Stimulated activated naive B cell treated with anti-CD40 and anti-IgM and Interleukin-4, amounts not matched to agents 10 μg/mL and 1 μg/mL and 100 μg/mL, for 72 hours (primary cell): ENCODE data around the gene DCK.
A peak's percentile ranks its signal among the peaks of the same experiment; 100 is the strongest.
"Not testable (repeated sequence)": the region's sequence is repeated elsewhere in the genome, so short reads cannot be mapped to it uniquely, and the experiment has no call there.

Source experiments
- ATAC-seq, 2 donors: fragments of 150-1000 bp; cut with Tn5 transposase; replicated peaks; 2 replicates each; pipeline ENCODE4 v1.10.0; 2021; ENCODE audit warnings: moderate library complexity in 1 of 2
- DNase-seq: peaks from one replicate; pipeline ENCODE4 v3.0.0; 2021
- H3K27ac Mint-ChIP-seq: one replicate; pipeline ENCODE4 v1.8.0; 2022; ENCODE audit warnings: mild to moderate bottlenecking, mixed read lengths
- H3K27me3 Mint-ChIP-seq, 2 donors: one replicate each; pipeline ENCODE4 v1.8.0; 2022; ENCODE audit warnings: mixed read lengths in 2 of 2
- H3K36me3 Mint-ChIP-seq, 2 donors: one replicate each; pipeline ENCODE4 v1.8.0; 2022; ENCODE audit warnings: mixed read lengths in 2 of 2, mild to moderate bottlenecking in 1 of 2
- H3K4me1 Mint-ChIP-seq, 2 donors: one replicate each; pipeline ENCODE4 v1.8.0; 2022; ENCODE audit warnings: mixed read lengths in 2 of 2, mild to moderate bottlenecking in 1 of 2
- H3K4me3 Mint-ChIP-seq, 2 donors: one replicate each; pipeline ENCODE4 v1.8.0; 2022; ENCODE audit warnings: mild to moderate bottlenecking in 2 of 2, mixed read lengths in 2 of 2, moderate library complexity in 1 of 2
- H3K9me3 Mint-ChIP-seq, 2 donors: one replicate each; pipeline ENCODE4 v1.8.0; 2022; ENCODE audit warnings: mixed read lengths in 2 of 2, mild to moderate bottlenecking in 1 of 2

DCK gene

GRCh38 chr4:71009086-71009485, 15.6 kb downstream of the DCK start:
- no peak overlapping the region for H3K4me3 Mint-ChIP-seq
- ATAC-seq (no peak), DNase-seq (no peak)
- no peaks in the 10 kb centered on the region for H3K27me3 Mint-ChIP-seq
- H3K9me3 Mint-ChIP-seq = no peaks in the 10 kb centered on the region
- peaks cover 36 to 63% of the 10 kb centered on the region in 2 donors for H3K4me1 Mint-ChIP-seq
- peaks cover 16 to 29% of the 10 kb centered on the region in 2 donors for H3K36me3 Mint-ChIP-seq
- H3K27ac Mint-ChIP-seq = no peak overlapping the region

- ATAC-seq = peak; percentile 22 to 32
- H3K27me3 Mint-ChIP-seq = no peaks in the 10 kb centered on the region
- H3K27ac Mint-ChIP-seq = peak overlapping the region; percentile 3
- no peak overlapping the region for H3K4me3 Mint-ChIP-seq
- peaks cover 18 to 28% of the 10 kb centered on the region in 2 donors for H3K36me3 Mint-ChIP-seq
- peaks cover 30 to 63% of the 10 kb centered on the region in 2 donors for H3K4me1 Mint-ChIP-seq
- DNase-seq = no peak
- no peaks in the 10 kb centered on the region for H3K9me3 Mint-ChIP-seq
Measured at GRCh38 chr4:71009890-71010588, 16.6 kb downstream of the DCK start.

GRCh38 chr4:71011451-71011850, 18.0 kb downstream of the DCK start:
- DNase-seq = no peak
- Mint-ChIP-seq H3K27me3 (no peaks in the 10 kb centered on the region), H3K36me3 (peaks cover 24 to 35% of the 10 kb centered on the region in 2 donors), H3K4me3 (no peak overlapping the region), H3K4me1 (peaks cover 30 to 67% of the 10 kb centered on the region in 2 donors), H3K9me3 (peaks cover 0 to 3% of the 10 kb centered on the region in 2 donors), H3K27ac (no peak overlapping the region)
- no peak for ATAC-seq

- not testable (repeated sequence) for ATAC-seq, H3K9me3 Mint-ChIP-seq, DNase-seq, H3K27me3 Mint-ChIP-seq, H3K4me3 Mint-ChIP-seq, H3K27ac Mint-ChIP-seq
- H3K36me3 Mint-ChIP-seq = peaks cover 24 to 40% of the 10 kb centered on the region in 2 donors
- peaks cover 13 to 38% of the 10 kb centered on the region in 2 donors for H3K4me1 Mint-ChIP-seq
Measured at GRCh38 chr4:71017391-71017790, 23.9 kb downstream of the DCK start.

GRCh38 chr4:71020611-71021010, 27.2 kb downstream of the DCK start:
- Mint-ChIP-seq H3K36me3 (peaks cover 17 to 39% of the 10 kb centered on the region in 2 donors), H3K27ac (no peak overlapping the region)

GRCh38 chr4:71025654-71026053, 32.2 kb downstream of the DCK start:
- H3K9me3 Mint-ChIP-seq = no peaks in the 10 kb centered on the region
- ATAC-seq (no peak), DNase-seq (no peak)
- peaks cover 0 to 11% of the 10 kb centered on the region in 2 donors for H3K4me1 Mint-ChIP-seq
- peaks cover 13 to 31% of the 10 kb centered on the region in 2 donors for H3K36me3 Mint-ChIP-seq
- no peaks in the 10 kb centered on the region for H3K27me3 Mint-ChIP-seq
- no peak overlapping the region for H3K27ac Mint-ChIP-seq
- H3K4me3 Mint-ChIP-seq = no peak overlapping the region

More at GRCh38 chr4:71020611-71021010, 27.2 kb downstream of the DCK start:
- DNase-seq (no peak), ATAC-seq (no peak)
- Mint-ChIP-seq H3K4me1 (peaks cover 2 to 20% of the 10 kb centered on the region in 2 donors), H3K27me3 (no peaks in the 10 kb centered on the region), H3K4me3 (no peak overlapping the region), H3K9me3 (peaks cover 0 to 2% of the 10 kb centered on the region in 2 donors)

- H3K27me3 Mint-ChIP-seq = no peaks in the 10 kb centered on the region
- no peak for ATAC-seq
- no peak for DNase-seq
- H3K4me1 Mint-ChIP-seq = peaks cover 0 to 11% of the 10 kb centered on the region in 2 donors
- peaks cover 13 to 31% of the 10 kb centered on the region in 2 donors for H3K36me3 Mint-ChIP-seq
- no peaks in the 10 kb centered on the region for H3K9me3 Mint-ChIP-seq
- H3K4me3 Mint-ChIP-seq = no peak overlapping the region
- H3K27ac Mint-ChIP-seq = no peak overlapping the region
Measured at GRCh38 chr4:71026086-71026485, 32.6 kb downstream of the DCK start.

GRCh38 chr4:71027611-71028010, 34.2 kb downstream of the DCK start:
- Mint-ChIP-seq H3K4me3 (no peak overlapping the region), H3K27me3 (no peaks in the 10 kb centered on the region), H3K9me3 (no peaks in the 10 kb centered on the region), H3K4me1 (peaks cover 0 to 11% of the 10 kb centered on the region in 2 donors), H3K36me3 (peaks cover 19 to 26% of the 10 kb centered on the region in 2 donors), H3K27ac (no peak overlapping the region)
- ATAC-seq = no peak
- DNase-seq = no peak

- Mint-ChIP-seq H3K9me3 (no peaks in the 10 kb centered on the region), H3K36me3 (peaks cover 11 to 23% of the 10 kb centered on the region in 2 donors), H3K27me3 (no peaks in the 10 kb centered on the region), H3K27ac (no peak overlapping the region), H3K4me3 (no peak overlapping the region), H3K4me1 (no peaks in the 10 kb centered on the region)
- DNase-seq = no peak
- no peak for ATAC-seq
Measured at GRCh38 chr4:71029504-71029903, 36.1 kb downstream of the DCK start.

- not testable (repeated sequence) for ATAC-seq, H3K27me3 Mint-ChIP-seq, H3K9me3 Mint-ChIP-seq, H3K4me1 Mint-ChIP-seq, DNase-seq, H3K4me3 Mint-ChIP-seq
- Mint-ChIP-seq H3K36me3 (peaks cover 3 to 18% of the 10 kb centered on the region in 2 donors), H3K27ac (peak overlapping the region; percentile 26)
Measured at GRCh38 chr4:71032106-71032505, 38.7 kb downstream of the DCK start.

GRCh38 chr4:71045256-71045655, 51.8 kb downstream of the DCK start:
- Mint-ChIP-seq H3K4me1 (peaks cover 8 to 11% of the 10 kb centered on the region in 2 donors), H3K36me3 (peaks cover 29 to 32% of the 10 kb centered on the region in 2 donors), H3K27me3 (no peaks in the 10 kb centered on the region), H3K27ac (no peak overlapping the region), H3K9me3 (peaks cover 8 to 11% of the 10 kb centered on the region in 2 donors), H3K4me3 (no peak overlapping the region)
- DNase-seq = no peak
- peak in 1 of 2 donors; percentile 10 for ATAC-seq

GRCh38 chr4:71049395-71049794, 55.9 kb downstream of the DCK start:
- no peak for DNase-seq
- Mint-ChIP-seq H3K36me3 (no peaks in the 10 kb centered on the region), H3K9me3 (peaks cover 2 to 4% of the 10 kb centered on the region in 2 donors), H3K4me3 (no peak overlapping the region), H3K27me3 (no peaks in the 10 kb centered on the region), H3K4me1 (peaks cover 0 to 1% of the 10 kb centered on the region in 2 donors), H3K27ac (no peak overlapping the region)
- ATAC-seq = no peak

- Mint-ChIP-seq H3K4me3 (no peak overlapping the region), H3K9me3 (peaks cover 2 to 4% of the 10 kb centered on the region in 2 donors), H3K36me3 (no peaks in the 10 kb centered on the region), H3K4me1 (no peaks in the 10 kb centered on the region), H3K27me3 (no peaks in the 10 kb centered on the region), H3K27ac (no peak overlapping the region)
- no peak for DNase-seq
- no peak for ATAC-seq
Measured at GRCh38 chr4:71050809-71051208, 57.4 kb downstream of the DCK start.

GRCh38 chr4:71052034-71052433, 58.6 kb downstream of the DCK start:
- peaks cover 2 to 4% of the 10 kb centered on the region in 2 donors for H3K9me3 Mint-ChIP-seq
- H3K36me3 Mint-ChIP-seq = no peaks in the 10 kb centered on the region
- H3K27ac Mint-ChIP-seq = no peak overlapping the region
- H3K4me3 Mint-ChIP-seq = no peak overlapping the region
- no peaks in the 10 kb centered on the region for H3K27me3 Mint-ChIP-seq
- DNase-seq = no peak
- ATAC-seq = no peak
- no peaks in the 10 kb centered on the region for H3K4me1 Mint-ChIP-seq

GRCh38 chr4:71052716-71053115, 59.3 kb downstream of the DCK start:
- H3K27ac Mint-ChIP-seq = no peak overlapping the region
- H3K9me3 Mint-ChIP-seq = peaks cover 2 to 4% of the 10 kb centered on the region in 2 donors
- ATAC-seq (no peak), DNase-seq (no peak)
- H3K4me1 Mint-ChIP-seq = no peaks in the 10 kb centered on the region
- H3K36me3 Mint-ChIP-seq = no peaks in the 10 kb centered on the region
- H3K27me3 Mint-ChIP-seq = no peaks in the 10 kb centered on the region
- no peak overlapping the region for H3K4me3 Mint-ChIP-seq
